Suprapubic skin (tissue), 4 donors: Measurements from ENCODE around the gene WDR3. TPM values are rescaled to one million over a fixed set of nuclear protein-coding genes. Genes with fewer than 3 reads are reported as not detected.

ENCODE experiments used
- DNase-seq, 2 donors: peaks; one replicate each; pipeline ENCODE4 v3.0.0-alpha.2; 2019; ENCODE audit warnings: low spot score in 2 of 2
- H3K27ac ChIP-seq: fragments of 200-600 bp; sonication (generic); one replicate; pipeline ENCODE4 v1.5.1; 2019
- H3K27me3 ChIP-seq: fragments of 200-600 bp; sonication (generic); one replicate; pipeline ENCODE4 v1.5.1; 2019
- H3K36me3 ChIP-seq: fragments of 200-600 bp; sonication (generic); one replicate; pipeline ENCODE4 v1.5.1; 2019
- H3K4me1 ChIP-seq: fragments of 200-600 bp; sonication (generic); one replicate; pipeline ENCODE4 v1.5.1; 2019
- H3K4me3 ChIP-seq: fragments of 200-600 bp; sonication (generic); one replicate; pipeline ENCODE4 v1.5.1; 2019; ENCODE audit warnings: mild to moderate bottlenecking
- H3K9me3 ChIP-seq: fragments of 200-600 bp; sonication (generic); one replicate; pipeline ENCODE4 v1.5.1; 2019
- CTCF ChIP-seq, 2 donors: fragments of 200-600 bp in 1 of 2; fragments of 450-650 bp in 1 of 2; sonication (generic) in 1 of 2; IDR thresholded peaks; one replicate each; pipeline ENCODE4 v1.5.1; 2016 to 2019; ENCODE audit warnings: antibody characterized with exemption in 2 of 2, mild to moderate bottlenecking in 1 of 2, moderate library complexity in 1 of 2
- EP300 ChIP-seq: sonication (generic); formaldehyde crosslinking; IDR thresholded peaks from one replicate; pipeline ENCODE4 v1.6.1; 2017; ENCODE audit warnings: antibody characterized with exemption
- POLR2A ChIP-seq, 2 donors: fragments of 450-650 bp; IDR thresholded peaks; one replicate each; pipeline ENCODE4 v1.6.1; 2017; ENCODE audit warnings: antibody characterized with exemption in 2 of 2, mild to moderate bottlenecking in 2 of 2, moderate library complexity in 2 of 2
- POLR2AphosphoS5 ChIP-seq, 3 donors: sonication (generic); formaldehyde crosslinking; IDR thresholded peaks; one replicate each; pipeline ENCODE4 v1.6.1; 2017; ENCODE audit warnings: antibody characterized with exemption in 3 of 3
- WGBS: methylation state at CpG from one replicate; pipeline ENCODE4 v1.1.5; 2018; 5-methylcytosine and 5-hydroxymethylcytosine counted together
- total RNA-seq, 4 donors: library from RNA; depleted of rRNA; stranded (reverse); fragments of >200 nt; gene quantifications; one replicate each; pipeline ENCODE4 v1.1.0, GENCODE V29; 2016

WDR3 gene
- total RNA-seq, 4 donors from 2014 or later, result 13.1 to 24.5 (median 16.1) TPM

GRCh38 chr1:117967477-117967876, 37.9 kb downstream of the WDR3 start:
- H3K4me3 ChIP-seq, result no peak overlapping the region
- H3K27me3 ChIP-seq, result no peaks in the 10 kb centered on the region
- peaks cover 8% of the 10 kb centered on the region for H3K4me1 ChIP-seq
- WGBS, result 47% methylated on average over 4 of the region's 4 CpGs
- DNase-seq, result no peak
- no peaks in the 10 kb centered on the region for H3K36me3 ChIP-seq
- no peaks in the 10 kb centered on the region for H3K9me3 ChIP-seq
- TF ChIP-seq CTCF (IDR thresholded peaks at IDR 0.05) (no peak), POLR2AphosphoS5 (IDR thresholded peaks at IDR 0.05) (no peak), POLR2A (IDR thresholded peaks at IDR 0.05) (no peak), EP300 (no peak)
- no peak overlapping the region for H3K27ac ChIP-seq

GRCh38 chr1:117967881-117968280, 38.3 kb downstream of the WDR3 start:
- no peak for TF ChIP-seq POLR2AphosphoS5 (IDR thresholded peaks at IDR 0.05)
- no peak for TF ChIP-seq POLR2A (IDR thresholded peaks at IDR 0.05)
- TF ChIP-seq CTCF (IDR thresholded peaks at IDR 0.05), result no peak
- no peak for TF ChIP-seq EP300
- Histone ChIP-seq H3K9me3 (no peaks in the 10 kb centered on the region), H3K27me3 (no peaks in the 10 kb centered on the region), H3K4me3 (no peak overlapping the region), H3K36me3 (no peaks in the 10 kb centered on the region), H3K27ac (no peak overlapping the region), H3K4me1 (peaks cover 8% of the 10 kb centered on the region)
- no peak for DNase-seq
- 0% methylated on average over 1 of the region's 1 CpG for WGBS

- 72% methylated on average over 9 of the region's 9 CpGs for WGBS
- Histone ChIP-seq H3K27me3 (no peaks in the 10 kb centered on the region), H3K4me3 (no peak overlapping the region), H3K9me3 (no peaks in the 10 kb centered on the region), H3K4me1 (peaks cover 8% of the 10 kb centered on the region), H3K36me3 (no peaks in the 10 kb centered on the region), H3K27ac (no peak overlapping the region)
- no peak for DNase-seq
- TF ChIP-seq POLR2A (IDR thresholded peaks at IDR 0.05), result no peak
- TF ChIP-seq EP300, result no peak
- no peak for TF ChIP-seq CTCF (IDR thresholded peaks at IDR 0.05)
- TF ChIP-seq POLR2AphosphoS5 (IDR thresholded peaks at IDR 0.05), result no peak
These were observed 40.7 kb downstream of the WDR3 start for GRCh38 chr1:117970252-117970651.

GRCh38 chr1:117971777-117972176, 42.2 kb downstream of the WDR3 start:
- H3K9me3 ChIP-seq, result no peaks in the 10 kb centered on the region
- no peak for DNase-seq

GRCh38 chr1:117976381-117976780, 46.8 kb downstream of the WDR3 start:
- TF ChIP-seq POLR2AphosphoS5 (IDR thresholded peaks at IDR 0.05) (no peak), POLR2A (IDR thresholded peaks at IDR 0.05) (no peak), CTCF (IDR thresholded peaks at IDR 0.05) (no peak), EP300 (no peak)
- Histone ChIP-seq H3K36me3 (no peaks in the 10 kb centered on the region), H3K4me3 (no peak overlapping the region), H3K4me1 (no peaks in the 10 kb centered on the region), H3K27me3 (no peaks in the 10 kb centered on the region), H3K27ac (no peak overlapping the region), H3K9me3 (no peaks in the 10 kb centered on the region)
- no peak for DNase-seq
- WGBS, result 88% methylated on average over 3 of the region's 3 CpGs

More at GRCh38 chr1:117971777-117972176, 42.2 kb downstream of the WDR3 start:
- no peak for TF ChIP-seq POLR2AphosphoS5 (IDR thresholded peaks at IDR 0.05)
- Histone ChIP-seq H3K4me1 (peaks cover 8% of the 10 kb centered on the region), H3K27me3 (no peaks in the 10 kb centered on the region), H3K36me3 (no peaks in the 10 kb centered on the region), H3K4me3 (no peak overlapping the region), H3K27ac (no peak overlapping the region)
